Stimulated activated CD8-positive, alpha-beta memory T cell treated with anti-CD3 and anti-CD28 coated beads, Interleukin-15, amount 100 ng/mL, for 4 hours (primary cell): ENCODE results near the gene SLC16A7.
"Not testable (repeated sequence)": the region's sequence is repeated elsewhere in the genome, so short reads cannot be mapped to it uniquely, and the experiment has no call there.

ENCODE experiments used
- DNase-seq, 2 donors: peaks; one replicate each; pipeline ENCODE4 v3.0.0-alpha.2; 2020; ENCODE audit warnings: low read depth in 2 of 2

The SLC16A7 gene, protein sequence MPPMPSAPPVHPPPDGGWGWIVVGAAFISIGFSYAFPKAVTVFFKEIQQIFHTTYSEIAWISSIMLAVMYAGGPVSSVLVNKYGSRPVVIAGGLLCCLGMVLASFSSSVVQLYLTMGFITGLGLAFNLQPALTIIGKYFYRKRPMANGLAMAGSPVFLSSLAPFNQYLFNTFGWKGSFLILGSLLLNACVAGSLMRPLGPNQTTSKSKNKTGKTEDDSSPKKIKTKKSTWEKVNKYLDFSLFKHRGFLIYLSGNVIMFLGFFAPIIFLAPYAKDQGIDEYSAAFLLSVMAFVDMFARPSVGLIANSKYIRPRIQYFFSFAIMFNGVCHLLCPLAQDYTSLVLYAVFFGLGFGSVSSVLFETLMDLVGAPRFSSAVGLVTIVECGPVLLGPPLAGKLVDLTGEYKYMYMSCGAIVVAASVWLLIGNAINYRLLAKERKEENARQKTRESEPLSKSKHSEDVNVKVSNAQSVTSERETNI

DNA sequence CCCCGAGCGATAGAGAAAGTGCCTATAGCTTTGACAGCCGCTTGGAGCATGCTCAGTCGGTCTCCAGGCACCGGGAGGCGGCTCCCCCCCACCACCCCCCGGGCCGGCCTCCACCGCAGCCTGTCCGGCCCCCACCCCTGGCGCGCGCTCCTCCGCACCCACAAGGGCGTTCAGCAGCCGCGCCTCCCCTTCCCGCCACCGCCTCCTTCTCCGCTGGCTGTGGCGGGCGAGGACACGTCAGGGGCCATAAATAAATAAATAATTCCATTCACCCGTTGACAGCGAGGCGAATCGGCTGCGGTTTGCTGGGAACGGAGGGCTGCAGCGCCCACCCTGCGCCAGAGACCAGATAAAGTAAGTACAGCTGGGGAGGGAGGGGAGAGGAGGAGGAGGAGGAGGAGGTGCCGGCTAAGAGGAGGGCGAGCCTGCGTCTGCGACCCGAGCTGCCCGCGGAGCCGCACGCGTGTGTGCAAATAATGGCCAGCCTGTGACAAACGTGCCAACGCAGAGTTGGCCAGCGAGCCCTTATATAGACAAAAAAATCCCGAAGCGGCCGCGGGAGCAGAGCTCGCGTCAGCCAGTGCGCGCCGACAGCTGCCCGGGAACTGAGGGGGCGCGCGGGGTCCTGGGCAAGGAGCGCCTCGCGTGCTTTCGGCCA, at the start of gene SLC16A7:
TSS of gene SLC16A7 (plus strand) at position 147 of the 658 bp plus-strand sequence. CDS start 108,773 bp downstream, outside the sequence.
- peak; percentile 77 to 78 for DNase-seq

DNA sequence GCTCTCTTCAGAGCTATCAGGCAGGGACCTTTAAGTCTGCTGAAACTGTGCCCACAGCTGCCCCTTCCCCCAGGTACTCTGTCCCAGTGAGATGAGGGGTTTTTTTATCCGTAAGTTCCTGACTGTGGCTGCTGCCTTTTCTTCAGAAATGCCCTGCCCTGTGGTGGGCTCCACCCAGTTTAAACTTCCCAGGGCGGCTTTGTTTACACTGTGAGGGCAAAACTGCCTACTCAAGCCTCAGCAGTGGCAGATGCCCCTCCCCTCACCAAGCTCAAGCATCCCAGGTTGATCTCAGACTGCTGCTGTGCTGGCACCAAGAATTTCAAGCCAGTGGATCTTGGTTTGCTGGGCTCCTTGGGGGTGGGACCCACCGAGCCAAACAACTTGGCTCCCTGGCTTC, 46.9 kb upstream of the SLC16A7 start:
- no peak for DNase-seq

DNA sequence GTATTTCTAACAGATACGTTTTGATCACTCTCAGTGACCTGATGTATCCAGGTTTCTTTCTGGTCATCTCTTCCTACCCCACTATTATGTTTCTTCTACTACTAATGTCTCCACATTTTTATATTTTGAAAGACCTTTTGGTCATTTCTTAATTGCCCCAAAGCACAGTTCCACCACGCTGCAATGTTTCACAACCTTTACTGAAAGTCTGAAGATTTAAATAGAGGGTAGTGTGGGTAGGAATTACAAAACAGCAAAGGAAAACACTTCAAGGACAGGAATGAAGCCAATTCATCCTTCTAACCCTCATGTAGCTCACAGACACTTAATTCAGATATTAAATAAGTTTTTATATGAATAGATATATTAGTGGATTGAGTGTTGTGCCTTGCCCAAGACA, 36.1 kb upstream of the SLC16A7 start:
- no peak for DNase-seq

DNA sequence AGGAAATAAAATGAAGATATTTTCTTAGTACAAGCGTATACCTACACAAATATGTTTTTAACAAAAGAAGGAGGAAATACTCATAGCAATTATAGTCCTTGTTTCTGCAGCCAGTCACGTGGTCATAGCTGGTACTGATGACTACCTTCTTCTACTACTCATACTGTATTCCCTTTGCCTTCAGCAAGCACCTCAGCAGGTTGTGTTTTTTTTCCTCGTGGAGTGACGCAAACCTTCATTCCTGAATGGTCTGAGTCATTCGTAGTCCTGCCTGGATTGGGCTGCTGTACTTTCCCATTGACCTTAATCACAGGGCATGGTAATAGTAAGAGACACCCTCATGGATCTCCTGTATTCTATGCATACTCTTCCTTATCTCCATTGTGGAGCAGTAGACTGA, 25.7 kb upstream of the SLC16A7 start:
- DNase-seq = no peak

DNA sequence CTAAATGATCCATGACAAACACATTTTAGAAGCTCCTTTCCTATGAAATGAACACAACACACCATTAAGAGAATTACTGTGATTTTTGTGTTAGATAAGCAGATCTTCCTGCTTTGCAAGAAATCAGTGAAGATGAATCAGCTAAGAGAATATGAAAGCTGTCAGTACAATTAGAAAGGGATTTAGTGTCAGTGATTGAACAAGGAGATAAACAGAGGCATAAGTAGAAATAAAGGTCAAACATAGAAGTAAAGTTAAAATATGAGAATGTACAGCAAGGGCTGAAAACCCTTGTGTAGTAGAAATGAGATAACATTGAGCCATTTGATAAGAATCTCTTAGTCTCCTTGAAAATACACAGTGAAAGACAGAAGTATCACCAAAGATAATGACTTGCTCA, 21.4 kb upstream of the SLC16A7 start:
- no peak for DNase-seq

- DNase-seq = no peak
These were observed 20.0 kb upstream of the SLC16A7 start for GRCh38 chr12:59575826-59576225.

DNA sequence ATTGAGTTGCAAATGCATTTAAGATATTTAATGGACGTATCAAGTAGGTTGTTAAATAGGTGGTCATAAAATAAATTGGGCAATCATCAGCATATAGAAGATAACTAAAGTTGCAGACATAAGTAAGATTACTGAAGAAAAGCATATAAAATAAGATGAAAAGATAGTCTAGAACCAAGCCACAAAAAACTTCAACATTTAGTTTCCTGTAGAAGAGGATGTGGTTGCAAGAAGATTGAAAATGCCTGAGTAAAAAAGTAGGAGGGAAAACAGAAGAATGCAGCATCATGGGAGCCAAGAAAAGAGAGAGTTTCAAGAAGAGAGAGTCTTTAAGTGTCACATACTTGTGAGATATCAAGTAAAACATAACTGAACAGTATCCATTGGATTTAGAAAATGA, 17.6 kb upstream of the SLC16A7 start:
- DNase-seq = no peak

- DNase-seq = no peak
These were observed 16.2 kb upstream of the SLC16A7 start for GRCh38 chr12:59579631-59580030.

DNA sequence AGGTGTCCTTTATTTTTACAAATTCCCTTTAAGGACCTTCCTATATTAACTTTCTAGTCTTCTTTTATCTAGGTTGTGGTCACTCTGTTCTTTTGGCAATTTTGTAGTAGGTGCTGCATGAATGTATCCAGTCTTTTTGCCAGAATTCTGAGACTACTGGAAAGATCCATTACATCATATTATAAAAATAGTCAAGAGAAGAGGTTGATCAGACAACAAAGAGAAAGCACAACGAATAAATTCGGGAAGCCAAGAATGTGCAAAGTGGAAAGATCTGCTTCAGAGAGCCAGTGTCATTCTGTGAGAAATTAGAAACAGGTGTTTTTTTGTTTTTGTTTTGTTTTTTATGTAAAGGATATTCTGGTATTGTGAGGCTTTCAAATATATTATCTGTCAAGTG, 15.8 kb upstream of the SLC16A7 start:
- no peak for DNase-seq

GRCh38 chr12:59583003-59583712, 12.7 kb upstream of the SLC16A7 start:
- DNase-seq = no peak

DNA sequence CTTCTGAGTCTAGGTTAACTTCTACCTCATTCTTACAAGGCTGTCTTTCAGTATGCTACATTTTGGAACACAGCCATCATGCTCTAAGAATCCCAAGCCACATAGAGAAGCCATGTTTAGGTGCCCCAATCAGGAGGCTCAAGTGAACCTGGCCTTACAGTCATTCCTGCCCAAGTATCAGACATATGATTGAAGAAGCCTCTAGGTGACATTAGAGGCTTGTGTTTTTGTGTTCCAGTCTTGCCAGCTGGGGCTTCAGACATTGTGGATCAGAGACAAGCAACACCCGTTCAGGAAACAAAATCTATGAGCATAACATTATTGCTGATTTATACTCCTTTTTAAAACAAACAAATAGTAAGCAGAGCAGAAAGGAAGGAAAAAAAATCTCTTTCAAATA, 8.1 kb upstream of the SLC16A7 start:
- no peak for DNase-seq

- DNase-seq = no peak
These were observed 2.1 kb upstream of the SLC16A7 start for GRCh38 chr12:59593761-59594160.

- no peak for DNase-seq
These were observed 807 bp upstream of the SLC16A7 start for GRCh38 chr12:59594943-59595500.

- DNase-seq = no peak
These were observed 305 bp upstream of the SLC16A7 start for GRCh38 chr12:59595565-59595882.

DNA sequence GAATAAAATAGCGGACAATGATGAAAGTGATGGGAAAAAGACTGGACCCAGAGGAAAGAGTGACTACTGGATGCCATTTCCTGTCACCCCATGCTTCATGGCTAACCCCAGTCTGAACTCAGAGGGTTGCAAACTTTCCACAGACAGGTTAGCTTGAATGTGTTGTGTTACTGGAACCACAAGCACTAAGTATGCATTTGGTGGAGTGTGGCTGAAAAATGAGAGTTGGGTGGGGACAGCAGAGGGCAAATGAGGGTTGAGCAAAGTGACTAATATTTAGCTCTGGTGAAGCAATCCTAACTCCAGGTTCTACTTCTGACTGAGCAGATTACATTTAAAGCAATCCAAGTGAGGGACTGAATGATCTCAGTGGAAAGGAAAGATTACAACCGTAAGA, 1.6 kb downstream of the SLC16A7 start:
- DNase-seq = peak; percentile 31 to 63

DNA sequence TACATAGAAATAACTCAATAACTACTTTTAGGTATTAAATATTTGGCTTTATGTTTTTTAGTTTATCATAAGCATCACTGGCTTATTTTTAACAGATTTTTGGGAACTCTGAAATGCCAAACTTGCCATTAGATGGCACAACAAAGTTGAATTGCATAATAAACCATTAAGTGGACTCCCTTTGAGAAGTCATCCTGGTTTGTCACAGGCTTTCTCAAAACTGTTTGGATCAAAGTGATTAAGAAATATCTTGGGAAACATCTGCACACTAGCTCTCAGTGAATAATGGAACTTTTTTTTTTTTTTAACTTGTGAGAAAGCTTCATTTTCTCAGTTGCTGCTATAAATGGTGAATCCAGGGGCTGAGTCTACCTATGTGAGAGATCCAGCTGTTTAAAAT, 4.3 kb downstream of the SLC16A7 start:
- no peak for DNase-seq

- DNase-seq = no peak
These were observed 7.9 kb downstream of the SLC16A7 start for GRCh38 chr12:59603754-59604153.

- not testable (repeated sequence) for DNase-seq
These were observed 17.1 kb downstream of the SLC16A7 start for GRCh38 chr12:59612823-59613434.

DNA sequence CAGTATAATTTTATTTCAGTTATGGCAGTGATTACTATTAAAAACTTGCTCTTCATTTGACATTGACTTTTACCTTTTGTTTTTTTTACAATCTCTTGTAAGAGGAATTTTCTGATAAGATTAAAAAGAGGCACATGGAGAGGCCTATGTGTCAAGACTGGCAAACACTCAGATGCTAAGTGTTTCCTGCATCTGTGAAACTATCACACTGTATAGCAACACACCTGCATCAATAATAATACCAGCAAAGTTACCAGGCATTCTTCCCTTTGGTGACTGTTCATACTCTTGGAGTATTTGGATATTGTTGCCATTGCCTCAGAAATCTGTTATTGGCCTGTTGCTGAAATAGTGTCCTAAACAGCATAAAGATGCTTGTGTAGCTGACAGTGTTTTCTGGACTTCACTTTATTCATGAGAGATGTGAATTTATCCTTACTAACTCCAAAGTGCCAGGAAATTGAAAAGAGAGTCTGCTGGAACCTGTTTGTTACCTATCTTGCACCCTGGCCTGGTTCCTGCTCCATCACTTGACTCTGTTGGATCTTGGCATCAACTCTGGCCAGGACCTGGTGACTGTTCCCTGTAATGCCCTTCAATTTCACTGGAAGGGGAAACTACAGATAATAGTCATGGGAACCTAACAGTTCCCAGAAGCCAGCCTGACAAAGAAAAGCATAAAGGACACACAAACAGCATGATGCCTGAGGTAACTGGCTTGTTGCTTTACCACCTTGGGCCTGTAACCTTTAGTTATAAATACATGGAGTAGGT, 19.8 kb downstream of the SLC16A7 start:
- DNase-seq = no peak

DNA sequence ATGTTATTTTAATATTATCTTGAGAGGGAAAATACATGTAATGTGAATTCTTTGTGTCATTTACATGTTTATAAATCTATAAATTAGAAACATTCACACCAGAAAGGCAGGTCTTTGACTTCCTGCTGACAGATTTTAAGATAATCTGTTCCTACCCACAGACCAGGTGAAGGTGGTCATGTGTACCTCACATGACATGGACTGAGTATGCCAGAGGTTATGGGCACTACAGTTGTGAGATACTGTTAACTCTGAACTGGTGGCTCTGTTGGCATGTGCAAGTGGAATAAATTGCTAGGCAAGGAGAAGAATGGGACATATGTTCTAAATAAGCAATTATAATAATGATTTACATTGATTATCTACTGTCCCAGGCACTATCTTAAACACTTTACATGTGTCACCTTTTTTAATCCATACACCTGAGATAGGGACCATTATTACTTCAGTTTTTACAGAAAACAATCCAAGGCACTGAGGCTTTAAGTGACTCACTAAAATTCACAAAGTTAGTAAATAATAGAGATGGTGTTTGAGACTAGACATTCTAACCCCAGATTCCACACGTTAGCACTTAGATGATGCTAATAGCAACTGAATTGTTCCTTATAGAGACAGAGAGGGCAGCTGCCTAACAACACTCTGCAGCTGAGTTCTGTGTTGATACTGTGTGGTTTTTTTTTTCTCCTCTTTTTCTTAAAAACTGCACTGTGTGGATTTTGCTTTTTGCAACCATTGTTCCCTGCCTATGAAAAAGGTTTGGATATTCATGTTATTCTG, 23.8 kb downstream of the SLC16A7 start:
- no peak for DNase-seq
